Neuronal stem cell (in vitro differentiated cells): ENCODE measurements around the gene CYP3A4. TPM values are rescaled to one million over a fixed set of nuclear protein-coding genes. Genes with fewer than 3 reads are reported as not detected.

Source experiments
- DNase-seq: peaks from one replicate; pipeline ENCODE4 v3.0.0-alpha.2; 2013; ENCODE audit warnings: low spot score
- H2AFZ ChIP-seq: one replicate; pipeline ENCODE4 v1.6.1; 2013; ENCODE audit warnings: mild to moderate bottlenecking, low read length, inconsistent platforms
- H2AK5ac ChIP-seq: 2 replicates; pipeline ENCODE4 v1.6.1; 2013; ENCODE audit warnings: low read depth, mild to moderate bottlenecking, inconsistent platforms, low read length, moderate library complexity, mixed read lengths
- H2BK120ac ChIP-seq: 2 replicates; pipeline ENCODE4 v1.6.1; 2013; ENCODE audit warnings: low read depth, mild to moderate bottlenecking, inconsistent platforms, low read length, moderate library complexity, mixed read lengths
- H2BK12ac ChIP-seq: one replicate; pipeline ENCODE4 v1.6.1; 2013; ENCODE audit warnings: low read length, inconsistent platforms
- H2BK15ac ChIP-seq: 2 replicates; pipeline ENCODE4 v1.6.1; 2013; ENCODE audit warnings: mild to moderate bottlenecking, low read length, inconsistent platforms, mixed read lengths
- H2BK5ac ChIP-seq: one replicate; pipeline ENCODE4 v1.6.1; 2013; ENCODE audit warnings: inconsistent platforms, mild to moderate bottlenecking, low read length, moderate library complexity
- H3K14ac ChIP-seq: one replicate; pipeline ENCODE4 v1.6.1; 2013; ENCODE audit warnings: low read length, inconsistent platforms
- H3K18ac ChIP-seq: 2 replicates; pipeline ENCODE4 v1.6.1; 2013; ENCODE audit warnings: low read length, inconsistent platforms
- H3K23ac ChIP-seq: 2 replicates; pipeline ENCODE4 v1.6.1; 2013; ENCODE audit warnings: low read depth, mild to moderate bottlenecking, mixed read lengths, low read length, inconsistent platforms; ENCODE audit not compliant: poor library complexity
- H3K27ac ChIP-seq: replicated peaks from 3 replicates; pipeline ENCODE4 v1.5.1; 2013; ENCODE audit warnings: low read length, inconsistent platforms
- H3K27me3 ChIP-seq, 3 experiments: 2 replicates each; pipeline ENCODE4 v1.6.1; 2013; ENCODE audit warnings: low read length in 3 of 3, mild to moderate bottlenecking in 2 of 3, inconsistent platforms in 1 of 3, low read depth in 1 of 3, mixed read lengths in 1 of 3, moderate library complexity in 1 of 3; ENCODE audit not compliant: control insufficient read depth in 3 of 3, insufficient read depth in 3 of 3
- H3K36me3 ChIP-seq, 2 donors: replicated peaks in 1 of 2; 2 replicates each; pipeline ENCODE4 v1.6.1; 2013; ENCODE audit warnings: low read length in 2 of 2; ENCODE audit not compliant: control insufficient read depth in 2 of 2, insufficient read depth in 2 of 2
- H3K4ac ChIP-seq: 2 replicates; pipeline ENCODE4 v1.6.1; 2013; ENCODE audit warnings: inconsistent platforms, mild to moderate bottlenecking, low read length, moderate library complexity
- H3K4me1 ChIP-seq, 2 donors: 1 replicate in 1 of 2; 2 replicates in 1 of 2; pipeline ENCODE4 v1.6.1; 2013; ENCODE audit warnings: low read length in 2 of 2, low read depth in 1 of 2; ENCODE audit not compliant: control insufficient read depth in 2 of 2, insufficient read depth in 1 of 2
- H3K4me2 ChIP-seq: one replicate; pipeline ENCODE4 v1.6.1; 2013; ENCODE audit warnings: mild to moderate bottlenecking, low read length, inconsistent platforms; ENCODE audit not compliant: insufficient read depth, poor library complexity, severe bottlenecking
- H3K4me3 ChIP-seq, 2 donors: 2 replicates each; pipeline ENCODE4 v1.5.1; 2013; ENCODE audit warnings: low read length in 2 of 2, mild to moderate bottlenecking in 2 of 2, inconsistent platforms in 1 of 2, moderate library complexity in 1 of 2
- H3K79me1 ChIP-seq: one replicate; pipeline ENCODE4 v1.6.1; 2013; ENCODE audit warnings: low read depth, mild to moderate bottlenecking, inconsistent platforms, low read length, moderate library complexity
- H3K9ac ChIP-seq: one replicate; pipeline ENCODE4 v1.6.1; 2013; ENCODE audit warnings: mild to moderate bottlenecking, low read depth, low read length, inconsistent platforms; ENCODE audit not compliant: poor library complexity
- H3K9me3 ChIP-seq, 2 donors: replicated peaks in 1 of 2; 2 replicates each; pipeline versions ENCODE3 to v1.6.1; 2013; ENCODE audit warnings: low read length in 2 of 2, mild to moderate bottlenecking in 2 of 2, inconsistent platforms in 1 of 2, low read depth in 1 of 2, mixed read lengths in 1 of 2, moderate library complexity in 1 of 2; ENCODE audit not compliant: control insufficient read depth in 2 of 2, insufficient read depth in 1 of 2
- H4K8ac ChIP-seq: one replicate; pipeline ENCODE4 v1.6.1; 2013; ENCODE audit warnings: low read depth, mild to moderate bottlenecking, inconsistent platforms, low read length, moderate library complexity
- H4K91ac ChIP-seq: one replicate; pipeline ENCODE4 v1.6.1; 2013; ENCODE audit warnings: low read length, low read depth, mild to moderate bottlenecking, inconsistent platforms; ENCODE audit not compliant: poor library complexity
- WGBS, 2 donors: extraction: QIAGEN DNeasy Blood & Tissue Kit; methylation state at CpG; one replicate each; pipeline ENCODE4 v1.1.7; 2013; ENCODE audit warnings: missing lambda C conversion rate in 2 of 2, mixed read lengths in 1 of 2; ENCODE audit not compliant: insufficient read length in 2 of 2, insufficient replicate concordance in 1 of 2; ENCODE audit errors: extremely low coverage in 2 of 2; 5-methylcytosine and 5-hydroxymethylcytosine counted together
- small RNA-seq: library from polyadenylated mRNA; stranded (forward); fragments of <200 nt; extraction: miRNeasy Mini kit (QIAGEN cat#:217004); gene quantifications from one replicate; pipeline ENCODE3, GENCODE V24; 2013; ENCODE audit not compliant: insufficient read depth

The CYP3A4 gene

GRCh38 chr7:99709838-99710578 is 74.0 kb downstream of the CYP3A4 start:
- no peak overlapping the region for H3K14ac ChIP-seq
- H3K27ac ChIP-seq, result no peak overlapping the region
- H2BK5ac ChIP-seq, result no peak overlapping the region
- H2AFZ ChIP-seq, result no peak overlapping the region
- no peak overlapping the region for H3K18ac ChIP-seq
- H3K4ac ChIP-seq, result no peak overlapping the region
- peaks cover 0 to 2% of the 10 kb centered on the region in 2 donors for H3K36me3 ChIP-seq
- H3K4me1 ChIP-seq, result no peaks in the 10 kb centered on the region
- no peak overlapping the region for H2BK12ac ChIP-seq
- no peak overlapping the region for H2BK120ac ChIP-seq
- no CpG with 5 or more reads among the region's 2 CpGs for WGBS, 2 donors
- no peak overlapping the region for H3K23ac ChIP-seq
- no peak overlapping the region for H4K8ac ChIP-seq
- H3K9ac ChIP-seq, result no peak overlapping the region
- no peak overlapping the region for H2BK15ac ChIP-seq
- H3K27me3 ChIP-seq, result no peaks in the 10 kb centered on the region
- no peak overlapping the region for H4K91ac ChIP-seq
- no peak overlapping the region for H3K4me3 ChIP-seq
- H3K79me1 ChIP-seq, result no peaks in the 10 kb centered on the region
- H3K9me3 ChIP-seq, result peaks cover 0 to 6% of the 10 kb centered on the region in 2 donors
- DNase-seq, result no peak
- no peak overlapping the region for H3K4me2 ChIP-seq
- H2AK5ac ChIP-seq, result no peak overlapping the region

DNA sequence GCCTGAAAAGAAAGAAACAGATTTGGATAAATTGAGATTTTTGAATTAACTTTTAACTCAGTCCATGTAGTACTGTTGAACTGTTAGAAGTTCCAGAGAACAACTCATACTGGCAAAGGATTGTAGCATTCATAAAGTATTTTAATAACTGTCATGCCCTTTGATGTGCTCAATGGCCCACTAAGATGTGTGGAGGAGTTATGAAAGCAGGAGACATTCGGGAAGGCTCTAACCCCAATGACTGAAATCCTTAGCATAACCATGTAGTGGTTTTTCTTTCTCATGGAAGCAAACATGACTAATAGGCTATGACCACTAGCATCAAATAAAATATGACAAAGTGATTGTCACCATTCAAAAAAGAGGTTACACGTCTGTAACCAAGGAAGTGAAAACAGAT is 74.7 kb downstream of the CYP3A4 start:
- no peak overlapping the region for H3K9ac ChIP-seq
- H3K18ac ChIP-seq, result no peak overlapping the region
- no peak overlapping the region for H3K4me2 ChIP-seq
- peaks cover 0 to 6% of the 10 kb centered on the region in 2 donors for H3K9me3 ChIP-seq
- H3K4me3 ChIP-seq, result no peak overlapping the region
- H2AFZ ChIP-seq, result no peak overlapping the region
- no peak overlapping the region for H3K14ac ChIP-seq
- H2BK5ac ChIP-seq, result no peak overlapping the region
- no peak overlapping the region for H4K91ac ChIP-seq
- H2BK15ac ChIP-seq, result no peak overlapping the region
- H2BK12ac ChIP-seq, result no peak overlapping the region
- no peak overlapping the region for H2BK120ac ChIP-seq
- H3K27me3 ChIP-seq, result no peaks in the 10 kb centered on the region
- no peak overlapping the region for H2AK5ac ChIP-seq
- no peaks in the 10 kb centered on the region for H3K79me1 ChIP-seq
- H3K4me1 ChIP-seq, result no peaks in the 10 kb centered on the region
- WGBS, 2 donors, result no CpG with 5 or more reads among the region's 2 CpGs
- no peak for DNase-seq
- H3K27ac ChIP-seq, result no peak overlapping the region
- peaks cover 0 to 2% of the 10 kb centered on the region in 2 donors for H3K36me3 ChIP-seq
- no peak overlapping the region for H3K4ac ChIP-seq
- no peak overlapping the region for H4K8ac ChIP-seq
- H3K23ac ChIP-seq, result no peak overlapping the region

GRCh38 chr7:99707096-99707495 is 76.9 kb downstream of the CYP3A4 start:
- H3K4me1 ChIP-seq, result no peaks in the 10 kb centered on the region
- H4K8ac ChIP-seq, result no peak overlapping the region
- WGBS, 2 donors, result no CpG with 5 or more reads among the region's 1 CpG
- H3K27me3 ChIP-seq, result no peaks in the 10 kb centered on the region
- H3K9me3 ChIP-seq, result peaks cover 0 to 6% of the 10 kb centered on the region in 2 donors
- H3K14ac ChIP-seq, result no peak overlapping the region
- H4K91ac ChIP-seq, result no peak overlapping the region
- no peak overlapping the region for H2BK5ac ChIP-seq
- no peak overlapping the region for H3K9ac ChIP-seq
- H2BK12ac ChIP-seq, result no peak overlapping the region
- H3K23ac ChIP-seq, result no peak overlapping the region
- H3K79me1 ChIP-seq, result no peaks in the 10 kb centered on the region
- no peak overlapping the region for H2AFZ ChIP-seq
- H2BK15ac ChIP-seq, result no peak overlapping the region
- H3K36me3 ChIP-seq, result peaks cover 0 to 2% of the 10 kb centered on the region in 2 donors
- no peak overlapping the region for H2BK120ac ChIP-seq
- H3K18ac ChIP-seq, result no peak overlapping the region
- no peak overlapping the region for H3K4ac ChIP-seq
- no peak overlapping the region for H3K27ac ChIP-seq
- no peak for DNase-seq
- H3K4me2 ChIP-seq, result no peak overlapping the region
- H3K4me3 ChIP-seq, result no peak overlapping the region
- H2AK5ac ChIP-seq, result no peak overlapping the region

Small RNA genes within 50 kb of the gene (small RNA-seq; reads per million reads assigned to genes)
- not detected for gene CYP3A137P
